ENCODE data around the gene AKAIN1. TPM values are rescaled to one million over a fixed set of nuclear protein-coding genes. Genes with fewer than 3 reads are reported as not detected.

The AKAIN1 gene
- total RNA-seq, 1 donor from 2014 or later: not detected

GRCh38 chr18:5196253-5197031 is 615 bp downstream of the AKAIN1 start:
- ChIA-PET POLR2A (no interaction called here), CTCF (no interaction called here)
- Mint-ChIP-seq H3K4me1 (no peaks in the 10 kb centered on the region), H3K27me3 (peaks cover 68% of the 10 kb centered on the region), H3K9me3 (no peaks in the 10 kb centered on the region), H3K36me3 (ENCODE audit: low read depth) (no peaks in the 10 kb centered on the region), H3K4me3 (no peak overlapping the region), H3K27ac (no peak overlapping the region)
- no peak for TF ChIP-seq CTCF (IDR thresholded peaks at IDR 0.05)
- no peak for ATAC-seq (ENCODE audit: low read depth)
- intact Hi-C loops (cut with micrococcal nuclease): no loop called here
- no peak for DNase-seq

DNA sequence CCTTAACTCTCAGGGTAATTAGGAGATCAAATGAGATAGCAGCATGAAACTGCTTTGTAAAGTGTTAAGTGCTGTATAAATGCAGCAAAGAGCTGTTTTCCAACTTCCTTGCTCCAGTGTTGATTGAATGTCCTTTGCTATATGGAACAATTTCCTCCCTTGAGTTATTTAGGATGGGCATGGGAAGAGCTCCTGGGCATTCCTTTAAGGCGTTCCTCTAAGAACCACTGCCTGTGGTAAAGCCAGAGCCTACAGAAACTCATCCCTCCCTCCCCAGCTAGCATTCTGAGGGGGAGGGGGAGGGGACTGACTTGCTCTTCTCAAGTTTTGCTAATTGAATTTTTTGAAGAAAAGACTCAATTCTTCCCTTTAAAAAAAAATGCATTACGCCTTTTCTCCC is 1.4 kb downstream of the AKAIN1 start:
- no peak for DNase-seq
- TF ChIP-seq CTCF (IDR thresholded peaks at IDR 0.05): no peak
- intact Hi-C loops (cut with micrococcal nuclease): no loop called here
- Mint-ChIP-seq H3K36me3 (ENCODE audit: low read depth) (no peaks in the 10 kb centered on the region), H3K27me3 (peaks cover 66% of the 10 kb centered on the region), H3K27ac (no peak overlapping the region), H3K9me3 (no peaks in the 10 kb centered on the region), H3K4me1 (no peaks in the 10 kb centered on the region), H3K4me3 (no peak overlapping the region)
- CTCF ChIA-PET: no interaction called here
- POLR2A ChIA-PET: no interaction called here
- no peak for ATAC-seq (ENCODE audit: low read depth)

DNA sequence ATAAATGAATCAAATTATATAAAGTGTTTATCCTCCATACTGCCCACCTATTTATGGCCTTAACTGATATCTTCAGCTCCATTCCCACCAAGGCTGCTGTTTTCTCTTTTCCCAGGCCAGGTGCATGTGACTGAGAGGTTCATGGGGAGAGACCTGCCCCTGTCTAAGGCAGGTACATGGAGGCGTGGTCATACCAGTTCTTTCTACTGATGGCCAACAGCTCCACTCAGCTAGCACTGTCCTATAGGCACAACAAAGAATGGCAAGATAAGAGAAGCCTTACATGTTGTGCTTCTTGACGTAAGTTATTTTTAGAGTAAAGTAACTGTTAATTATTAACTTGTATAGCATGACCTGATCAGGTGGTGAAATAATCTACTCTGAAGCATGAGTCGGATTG is 16.8 kb downstream of the AKAIN1 start:
- ATAC-seq (ENCODE audit: low read depth): no peak

DNA sequence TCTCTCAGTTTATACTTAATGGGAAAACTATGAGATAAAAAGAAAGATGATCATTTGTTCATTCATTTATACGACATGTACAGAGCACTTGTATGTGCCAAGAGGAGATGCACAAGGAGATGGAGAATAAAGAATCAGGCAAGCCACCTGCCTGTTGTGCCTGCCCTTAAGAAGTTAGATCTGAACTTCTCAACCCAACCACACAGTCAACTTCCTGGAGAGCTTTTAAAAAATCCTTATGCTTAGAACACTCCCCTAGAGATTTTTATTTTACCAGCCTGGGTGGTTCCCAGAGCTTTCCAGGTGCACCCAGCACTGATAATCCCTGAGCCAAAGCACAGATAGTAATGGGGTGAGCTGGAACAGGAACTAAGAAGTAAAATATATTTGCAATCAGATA is 18.5 kb downstream of the AKAIN1 start:
- ChIA-PET CTCF (no interaction called here), POLR2A (no interaction called here)
- DNase-seq (no peak), ATAC-seq (ENCODE audit: low read depth) (no peak)
- intact Hi-C loops (cut with micrococcal nuclease): no loop called here
- TF ChIP-seq CTCF (IDR thresholded peaks at IDR 0.05): no peak
- Mint-ChIP-seq H3K27ac (no peak overlapping the region), H3K27me3 (peaks cover 2% of the 10 kb centered on the region), H3K36me3 (ENCODE audit: low read depth) (no peaks in the 10 kb centered on the region), H3K9me3 (no peaks in the 10 kb centered on the region), H3K4me3 (no peak overlapping the region), H3K4me1 (peaks cover 17% of the 10 kb centered on the region)

More for the DNA sequence above, 16.8 kb downstream of the AKAIN1 start:
- no peak overlapping the region for H3K27ac Mint-ChIP-seq
- ChIA-PET POLR2A (no interaction called here), CTCF (no interaction called here)
- peaks cover 14% of the 10 kb centered on the region for H3K27me3 Mint-ChIP-seq
- peaks cover 11% of the 10 kb centered on the region for H3K4me1 Mint-ChIP-seq
- H3K36me3 Mint-ChIP-seq (ENCODE audit: low read depth): no peaks in the 10 kb centered on the region
- H3K9me3 Mint-ChIP-seq: no peaks in the 10 kb centered on the region
- no peak for TF ChIP-seq CTCF (IDR thresholded peaks at IDR 0.05)
- DNase-seq: no peak
- intact Hi-C loops (cut with micrococcal nuclease): no loop called here
- H3K4me3 Mint-ChIP-seq: no peak overlapping the region

DNA sequence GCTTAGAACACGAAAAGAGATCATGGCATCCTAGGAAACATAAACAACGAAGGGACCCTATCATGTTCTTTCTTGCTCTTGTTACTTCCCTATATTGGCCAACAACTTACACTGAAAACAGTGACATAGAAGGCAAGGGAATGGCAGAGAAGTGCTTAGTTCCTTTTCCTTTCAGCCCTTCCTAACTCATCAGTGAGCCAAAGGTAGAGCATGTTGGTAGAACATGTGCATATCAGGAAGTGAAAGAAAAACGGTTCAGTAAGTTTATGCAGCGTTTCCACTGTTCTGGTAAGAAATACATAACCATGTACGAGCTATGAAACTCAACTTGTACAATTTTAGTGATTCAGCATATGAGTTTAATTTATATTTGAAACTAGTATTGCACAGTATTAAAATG is 21.7 kb downstream of the AKAIN1 start:
- Mint-ChIP-seq H3K4me3 (no peak overlapping the region), H3K27ac (peak overlapping the region; percentile 30), H3K36me3 (ENCODE audit: low read depth) (no peaks in the 10 kb centered on the region), H3K4me1 (peaks cover 17% of the 10 kb centered on the region), H3K27me3 (no peaks in the 10 kb centered on the region), H3K9me3 (peaks cover 9% of the 10 kb centered on the region)
- DNase-seq (no peak), ATAC-seq (ENCODE audit: low read depth) (peak; percentile 89)
- CTCF ChIA-PET: no interaction called here
- TF ChIP-seq CTCF (IDR thresholded peaks at IDR 0.05): no peak
- POLR2A ChIA-PET: interaction anchor here (1.0 kb wide), 1 partner anchor 119 kb away, joined by 4 read pairs; the partner anchor contains the start of gene ZBTB14
- intact Hi-C loops (cut with micrococcal nuclease): loop anchor here (2.0 kb wide), 2 partner anchors 61 to 119 kb away; partner anchors contain the start of gene ZBTB14

Measured in activated B cell treated with CpG ODN at 0.5 μM for 24 hours (primary cell).